Liver (tissue), 3 donors: ENCODE results near the gene RAX.

ENCODE experiments used
- HNF4G ChIP-seq: IDR thresholded peaks from 2 replicates; pipeline ENCODE4 v1.6.1; 2016; ENCODE audit warnings: antibody characterized with exemption
- SP1 ChIP-seq: IDR thresholded peaks from 2 replicates; pipeline ENCODE4 v1.6.1; 2018; ENCODE audit warnings: antibody characterized with exemption, mild to moderate bottlenecking
- TAF1 ChIP-seq: conservative IDR thresholded peaks from 2 replicates; pipeline ENCODE4 v1.6.1; 2016; ENCODE audit warnings: antibody characterized with exemption, mild to moderate bottlenecking
- TF ChIP-seq, protein P1 (sequence below): fragments of 150-350 bp; IDR thresholded peaks from 2 replicates; pipeline ENCODE4 v1.5.1; 2017; ENCODE audit warnings: improper control_type of control experiment, low read depth, low read length; ENCODE audit not compliant: missing input control
- TF ChIP-seq, protein P2 (sequence below): IDR thresholded peaks from 2 replicates; pipeline ENCODE4 v1.6.1; 2016; ENCODE audit warnings: antibody characterized with exemption, mild to moderate bottlenecking
- donor health status: healthy.
- donor health status: healthy.

DNA sequence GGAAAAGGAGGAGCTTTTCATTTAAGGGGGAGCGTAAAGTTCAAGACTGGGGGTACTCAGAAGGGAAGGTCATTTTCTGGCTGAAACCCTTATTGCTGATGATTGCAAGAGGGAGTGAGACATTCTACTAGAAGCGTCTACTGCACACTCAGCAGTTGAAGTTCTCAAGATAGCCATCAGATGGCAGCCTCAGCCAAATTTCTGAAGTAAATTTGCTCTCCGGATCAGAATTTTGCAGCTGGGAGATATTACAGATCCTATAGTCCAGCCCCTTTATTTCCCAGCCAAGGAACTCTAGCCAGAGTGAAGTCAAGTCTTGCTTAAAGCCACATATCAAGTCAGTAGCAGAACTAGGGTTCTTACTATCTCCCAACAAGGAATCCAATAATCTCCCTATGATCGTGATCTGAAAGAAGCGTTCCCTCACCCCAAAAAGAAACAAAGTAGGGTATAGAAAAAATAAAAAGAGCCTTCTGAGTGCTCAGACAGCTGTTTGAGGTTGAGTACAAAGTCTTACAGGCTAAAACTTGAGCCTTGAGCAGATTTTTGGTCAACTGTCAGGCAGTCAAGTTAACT is 24.0 kb downstream of the RAX start:
- TF ChIP-seq TAF1 (no peak), SP1 (no peak), HNF4G (no peak)
- TF ChIP-seq, protein P1, sequence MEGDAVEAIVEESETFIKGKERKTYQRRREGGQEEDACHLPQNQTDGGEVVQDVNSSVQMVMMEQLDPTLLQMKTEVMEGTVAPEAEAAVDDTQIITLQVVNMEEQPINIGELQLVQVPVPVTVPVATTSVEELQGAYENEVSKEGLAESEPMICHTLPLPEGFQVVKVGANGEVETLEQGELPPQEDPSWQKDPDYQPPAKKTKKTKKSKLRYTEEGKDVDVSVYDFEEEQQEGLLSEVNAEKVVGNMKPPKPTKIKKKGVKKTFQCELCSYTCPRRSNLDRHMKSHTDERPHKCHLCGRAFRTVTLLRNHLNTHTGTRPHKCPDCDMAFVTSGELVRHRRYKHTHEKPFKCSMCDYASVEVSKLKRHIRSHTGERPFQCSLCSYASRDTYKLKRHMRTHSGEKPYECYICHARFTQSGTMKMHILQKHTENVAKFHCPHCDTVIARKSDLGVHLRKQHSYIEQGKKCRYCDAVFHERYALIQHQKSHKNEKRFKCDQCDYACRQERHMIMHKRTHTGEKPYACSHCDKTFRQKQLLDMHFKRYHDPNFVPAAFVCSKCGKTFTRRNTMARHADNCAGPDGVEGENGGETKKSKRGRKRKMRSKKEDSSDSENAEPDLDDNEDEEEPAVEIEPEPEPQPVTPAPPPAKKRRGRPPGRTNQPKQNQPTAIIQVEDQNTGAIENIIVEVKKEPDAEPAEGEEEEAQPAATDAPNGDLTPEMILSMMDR, result peak; percentile 81
- TF ChIP-seq, protein P2, sequence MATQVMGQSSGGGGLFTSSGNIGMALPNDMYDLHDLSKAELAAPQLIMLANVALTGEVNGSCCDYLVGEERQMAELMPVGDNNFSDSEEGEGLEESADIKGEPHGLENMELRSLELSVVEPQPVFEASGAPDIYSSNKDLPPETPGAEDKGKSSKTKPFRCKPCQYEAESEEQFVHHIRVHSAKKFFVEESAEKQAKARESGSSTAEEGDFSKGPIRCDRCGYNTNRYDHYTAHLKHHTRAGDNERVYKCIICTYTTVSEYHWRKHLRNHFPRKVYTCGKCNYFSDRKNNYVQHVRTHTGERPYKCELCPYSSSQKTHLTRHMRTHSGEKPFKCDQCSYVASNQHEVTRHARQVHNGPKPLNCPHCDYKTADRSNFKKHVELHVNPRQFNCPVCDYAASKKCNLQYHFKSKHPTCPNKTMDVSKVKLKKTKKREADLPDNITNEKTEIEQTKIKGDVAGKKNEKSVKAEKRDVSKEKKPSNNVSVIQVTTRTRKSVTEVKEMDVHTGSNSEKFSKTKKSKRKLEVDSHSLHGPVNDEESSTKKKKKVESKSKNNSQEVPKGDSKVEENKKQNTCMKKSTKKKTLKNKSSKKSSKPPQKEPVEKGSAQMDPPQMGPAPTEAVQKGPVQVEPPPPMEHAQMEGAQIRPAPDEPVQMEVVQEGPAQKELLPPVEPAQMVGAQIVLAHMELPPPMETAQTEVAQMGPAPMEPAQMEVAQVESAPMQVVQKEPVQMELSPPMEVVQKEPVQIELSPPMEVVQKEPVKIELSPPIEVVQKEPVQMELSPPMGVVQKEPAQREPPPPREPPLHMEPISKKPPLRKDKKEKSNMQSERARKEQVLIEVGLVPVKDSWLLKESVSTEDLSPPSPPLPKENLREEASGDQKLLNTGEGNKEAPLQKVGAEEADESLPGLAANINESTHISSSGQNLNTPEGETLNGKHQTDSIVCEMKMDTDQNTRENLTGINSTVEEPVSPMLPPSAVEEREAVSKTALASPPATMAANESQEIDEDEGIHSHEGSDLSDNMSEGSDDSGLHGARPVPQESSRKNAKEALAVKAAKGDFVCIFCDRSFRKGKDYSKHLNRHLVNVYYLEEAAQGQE, result no peak
